CD4-positive, alpha-beta T cell treated with Interleukin-2 at 100 ng/mL for 4 hours (primary cell): Measurements from ENCODE around the gene MAMDC2.
"Not testable (repeated sequence)": the region's sequence is repeated elsewhere in the genome, so short reads cannot be mapped to it uniquely, and the experiment has no call there.

Source experiments
- DNase-seq: peaks from one replicate; pipeline ENCODE4 v3.0.0-alpha.2; 2020; ENCODE audit warnings: low spot score

The MAMDC2 gene

DNA sequence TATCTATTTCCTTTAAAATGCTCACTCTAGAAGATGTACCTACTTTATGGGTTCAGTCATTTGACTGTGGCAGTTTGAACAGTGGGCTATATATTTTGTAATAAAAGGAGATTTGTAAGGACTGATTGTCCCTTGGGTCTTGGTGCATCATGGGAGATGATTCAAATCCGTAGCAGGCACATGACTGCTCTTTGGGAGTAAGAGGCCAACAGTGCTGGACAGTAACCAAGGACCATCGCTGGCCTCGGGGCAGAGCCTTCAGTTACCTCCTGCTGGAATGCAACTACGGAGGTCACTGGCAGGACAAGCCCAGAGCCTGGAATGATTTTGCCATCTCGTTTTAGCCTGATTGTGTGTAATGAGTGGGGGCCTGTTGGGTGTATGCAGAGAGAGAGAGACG is 7.0 kb upstream of the MAMDC2 start:
- DNase-seq: no peak

DNA sequence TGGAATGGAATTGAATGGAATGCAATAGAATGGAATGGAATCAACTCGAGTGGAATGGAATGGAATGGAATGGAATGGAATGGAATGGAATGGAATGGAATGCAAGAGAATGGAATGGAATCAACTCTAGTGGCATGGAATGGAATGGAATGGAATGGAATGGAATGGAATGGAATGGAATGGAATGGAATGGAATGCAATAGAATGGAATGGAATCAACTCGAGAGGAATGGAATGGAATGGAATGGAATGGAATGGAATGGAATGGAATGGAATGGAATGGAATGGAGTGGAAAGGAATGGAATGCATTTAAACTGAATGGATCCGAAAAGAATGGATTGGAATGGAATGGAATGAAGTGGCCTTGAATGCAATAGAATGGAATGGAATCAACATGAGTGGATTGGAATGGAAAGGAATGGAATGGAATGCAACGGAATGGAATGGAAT is 5.5 kb upstream of the MAMDC2 start:
- not testable (repeated sequence) for DNase-seq

GRCh38 chr9:70040376-70040903 is 3.2 kb upstream of the MAMDC2 start:
- no peak for DNase-seq

DNA sequence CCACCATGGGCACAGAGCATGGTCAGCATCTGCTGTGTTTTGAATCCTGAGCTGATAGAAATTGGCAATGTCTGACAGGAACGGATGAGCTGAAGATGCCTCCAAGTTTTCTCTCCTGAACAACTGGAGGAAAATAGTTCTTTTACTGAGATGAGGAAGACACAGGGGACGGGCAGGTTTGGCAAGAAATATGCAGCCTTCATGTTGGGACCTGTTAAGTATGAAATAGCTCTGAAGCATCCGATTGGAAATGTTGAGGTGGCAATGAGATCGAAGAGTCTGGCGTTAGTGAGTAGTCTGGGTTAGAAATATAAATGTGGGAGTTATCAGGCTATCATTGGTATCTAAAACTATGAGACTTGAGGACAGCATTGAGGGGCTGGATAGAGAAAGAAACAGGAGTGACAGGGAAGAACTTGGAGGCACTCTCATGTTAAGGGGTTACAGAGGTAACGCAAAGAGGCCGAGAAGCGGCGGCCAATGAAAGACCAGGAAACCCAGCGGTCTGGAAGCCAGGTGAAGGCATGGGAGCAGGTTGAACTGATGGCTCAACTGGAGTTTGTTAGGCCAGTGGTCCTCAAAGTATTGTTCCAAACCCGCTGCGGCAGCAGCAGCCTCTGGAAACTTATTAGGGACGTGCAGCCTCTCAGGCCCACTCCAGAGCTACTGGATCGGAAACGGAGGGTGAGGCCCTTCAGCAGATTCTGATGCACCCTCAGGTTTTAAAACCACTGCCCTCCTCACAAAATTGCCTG is 1.0 kb upstream of the MAMDC2 start:
- DNase-seq: no peak

DNA sequence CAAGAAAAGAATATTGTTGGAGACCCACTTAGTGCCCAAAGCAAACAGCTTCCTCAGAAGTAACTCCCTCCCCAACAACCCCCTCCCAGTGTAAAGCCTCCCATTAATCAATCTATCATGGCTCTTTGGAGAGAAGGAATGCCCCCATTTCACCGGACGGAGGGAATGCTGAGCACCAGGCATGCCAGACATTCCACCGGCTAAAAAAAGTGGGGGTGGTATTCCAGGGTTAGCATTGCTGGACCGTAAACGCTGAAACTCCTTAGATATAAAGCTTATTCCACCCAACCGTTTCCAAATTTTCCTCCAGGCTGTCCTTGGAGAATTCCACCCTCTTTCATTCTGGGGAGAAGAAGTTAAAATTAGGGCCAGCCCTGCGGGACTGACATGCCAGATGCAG is 363 bp upstream of the MAMDC2 start:
- no peak for DNase-seq

DNA sequence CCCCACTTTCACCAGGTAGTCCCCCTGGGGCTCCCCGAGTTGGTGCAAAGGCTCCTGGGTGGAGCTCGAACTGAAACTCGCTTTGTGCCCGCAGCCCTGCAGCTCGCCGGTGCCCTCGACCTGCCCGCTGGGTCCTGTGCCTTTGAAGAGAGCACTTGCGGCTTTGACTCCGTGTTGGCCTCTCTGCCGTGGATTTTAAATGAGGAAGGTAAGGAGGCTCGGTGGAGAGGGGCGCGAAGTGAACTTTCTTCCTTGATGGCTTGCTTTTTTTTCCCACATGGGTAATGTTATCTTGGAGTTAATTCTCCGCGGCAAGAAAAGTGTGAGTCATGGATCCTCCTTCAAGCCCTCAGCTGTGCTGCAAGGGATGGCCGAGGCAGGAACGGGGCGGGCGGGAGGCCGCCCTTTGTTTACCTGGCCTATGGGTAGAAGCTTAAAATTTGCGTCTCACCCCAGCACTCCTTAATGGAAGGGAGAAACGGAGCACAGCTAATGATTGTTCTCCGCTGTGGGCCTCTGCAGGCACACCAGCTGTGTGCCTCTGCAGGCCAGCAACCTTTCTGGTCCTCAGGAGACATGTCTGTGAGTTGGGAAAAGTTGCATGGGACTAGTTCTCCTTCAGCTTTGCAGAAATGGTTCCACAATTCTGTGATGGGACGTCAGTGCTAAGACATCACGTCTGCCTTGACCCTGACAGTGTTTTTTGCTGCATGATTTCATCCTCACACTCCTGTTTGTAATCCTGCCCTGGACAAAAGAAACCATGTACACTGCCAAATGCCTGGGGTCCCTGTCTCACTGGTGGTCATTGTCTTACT is 1.1 kb downstream of the MAMDC2 start:
- no peak for DNase-seq

GRCh38 chr9:70045452-70045851 is 1.8 kb downstream of the MAMDC2 start:
- DNase-seq: no peak

DNA sequence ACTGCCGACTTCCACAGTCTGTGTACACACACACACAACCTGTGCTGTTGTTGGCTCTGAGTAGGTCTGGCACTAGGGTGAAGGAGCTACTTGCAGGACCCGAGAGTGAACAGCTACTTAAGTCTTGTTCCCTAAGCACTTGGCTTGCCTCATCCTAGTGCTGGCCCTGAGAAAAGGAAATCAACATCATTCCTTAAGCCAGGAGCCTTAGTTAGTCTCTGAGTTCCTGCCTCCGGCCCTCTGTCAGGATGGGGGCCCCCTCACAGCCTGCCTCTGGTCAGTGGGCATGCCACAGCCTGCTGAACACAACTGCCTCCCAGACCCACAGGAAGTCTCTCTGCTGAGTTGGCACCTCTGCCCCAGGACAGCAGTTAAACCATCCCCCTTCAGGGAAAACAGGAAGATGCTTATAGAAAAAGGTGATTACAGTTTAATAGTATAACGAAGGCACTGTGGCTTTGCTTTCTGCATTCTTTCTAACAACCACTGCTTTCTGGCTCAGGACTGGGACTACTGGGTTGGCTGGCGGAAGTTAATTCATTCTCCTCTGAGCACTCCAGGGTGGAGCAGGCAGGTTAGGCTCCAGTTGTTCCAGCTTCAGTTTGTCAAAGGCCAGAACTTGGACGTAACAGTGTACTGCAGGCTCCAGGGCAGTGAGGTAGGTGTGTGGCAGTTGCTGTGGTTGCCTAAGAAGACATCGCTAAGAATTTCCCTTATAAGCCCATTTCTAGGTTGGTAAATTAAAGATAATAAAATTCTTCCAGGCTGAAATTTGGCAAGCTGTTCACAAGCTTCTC is 2.8 kb downstream of the MAMDC2 start:
- no peak for DNase-seq

DNA sequence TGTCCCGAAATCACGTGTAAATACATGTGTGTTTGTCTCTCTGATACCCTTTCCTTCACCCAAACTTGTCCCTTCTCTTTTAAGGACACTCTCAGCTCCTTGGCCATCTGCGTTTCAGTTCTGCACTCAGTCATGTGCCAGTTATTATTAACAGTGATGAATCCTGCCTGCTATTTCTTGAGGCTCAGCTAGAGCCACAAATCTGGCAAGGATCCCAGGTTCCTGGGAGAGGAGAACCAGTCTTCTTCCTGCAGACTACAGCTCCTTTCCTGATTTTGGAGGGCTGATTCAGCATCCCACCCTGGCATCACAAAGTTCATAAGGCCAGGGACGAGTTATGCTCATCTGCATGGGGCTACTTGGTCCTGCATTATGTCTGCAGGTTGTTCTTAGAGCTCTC is 5.6 kb downstream of the MAMDC2 start:
- no peak for DNase-seq

DNA sequence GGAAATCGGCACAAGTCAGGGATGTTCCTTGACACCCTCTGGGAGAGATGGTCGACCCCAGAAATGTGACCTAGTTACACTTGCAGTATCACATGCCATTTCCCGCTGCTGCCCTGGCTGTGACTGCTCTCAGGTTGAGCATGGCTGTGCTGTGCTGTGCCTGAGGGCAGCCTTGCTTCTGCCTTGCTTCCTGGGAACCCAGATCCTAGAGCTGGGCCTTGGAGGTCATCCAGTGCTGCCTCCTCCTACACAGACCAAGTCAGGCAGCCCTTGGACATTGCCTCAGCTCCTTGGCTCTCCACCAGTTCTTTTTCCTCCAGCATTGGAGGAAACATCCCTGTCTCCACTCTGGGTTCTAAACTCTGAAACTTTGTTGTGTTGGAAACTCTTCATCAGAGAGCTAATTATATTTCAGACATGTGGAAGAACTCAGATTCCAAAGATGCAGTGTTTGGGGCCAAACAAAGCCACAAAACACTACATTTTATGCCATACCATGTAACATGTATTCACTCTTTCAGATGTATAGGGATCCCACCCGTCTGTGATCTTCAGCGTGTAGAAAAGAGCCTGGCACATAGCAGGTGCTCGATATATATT is 6.1 kb downstream of the MAMDC2 start:
- DNase-seq: no peak

DNA sequence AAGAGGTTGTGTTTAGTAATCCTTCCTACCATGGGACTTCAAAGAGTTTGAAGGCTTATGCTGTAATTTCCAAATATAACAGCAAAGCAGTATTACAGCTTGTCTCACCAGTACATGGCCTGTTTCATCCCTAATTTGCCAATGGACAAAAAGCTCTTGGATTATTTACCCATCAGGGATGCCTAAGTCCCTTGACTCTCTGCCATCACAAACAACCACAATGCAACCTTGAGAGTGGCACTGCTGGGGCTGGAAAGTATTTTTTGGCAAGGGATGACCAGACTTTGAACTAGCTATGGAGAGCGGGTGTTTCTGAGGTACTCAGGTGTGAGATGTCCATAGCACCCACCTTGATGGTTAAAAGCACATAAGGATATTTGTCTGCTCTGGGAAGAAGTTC is 9.1 kb downstream of the MAMDC2 start:
- DNase-seq: no peak

DNA sequence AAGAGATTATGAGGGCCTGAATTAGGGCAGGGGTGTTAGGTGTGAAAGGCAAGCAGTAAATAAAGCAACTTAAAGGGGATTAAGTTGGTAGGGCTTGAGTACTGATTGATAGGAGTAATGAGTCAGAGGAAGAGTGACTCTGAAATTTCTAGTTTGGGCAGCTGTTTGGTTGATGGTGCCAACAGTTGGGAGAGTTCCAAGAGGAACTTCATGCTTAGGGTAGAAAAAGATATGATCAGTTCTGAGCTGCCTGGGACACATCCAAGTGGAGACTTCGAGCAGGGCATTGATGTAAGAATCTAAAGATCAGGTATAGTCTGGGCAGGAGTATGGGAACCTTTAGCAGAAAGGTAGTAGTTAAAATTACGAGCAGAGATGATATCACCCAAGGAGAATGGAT is 10.2 kb downstream of the MAMDC2 start:
- no peak for DNase-seq

DNA sequence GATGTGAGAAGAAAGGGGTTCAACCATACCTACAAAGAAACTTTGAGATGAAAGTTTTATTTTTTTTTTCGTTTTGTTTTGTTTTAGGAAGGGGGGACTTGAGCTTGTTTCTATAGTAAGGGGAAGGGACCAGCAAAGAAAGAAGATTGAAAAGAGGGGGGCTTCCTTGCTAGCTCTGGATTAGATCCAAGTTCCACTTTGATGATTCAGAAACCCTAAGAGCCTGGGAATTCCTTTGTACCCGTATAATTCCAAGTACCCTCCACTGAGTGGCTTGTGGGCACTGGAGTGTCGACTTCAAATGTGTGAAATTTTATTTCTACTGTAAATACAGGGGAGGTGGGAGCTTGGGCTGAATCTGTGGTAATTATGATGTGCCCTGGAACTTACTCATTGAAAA is 10.9 kb downstream of the MAMDC2 start:
- no peak for DNase-seq

DNA sequence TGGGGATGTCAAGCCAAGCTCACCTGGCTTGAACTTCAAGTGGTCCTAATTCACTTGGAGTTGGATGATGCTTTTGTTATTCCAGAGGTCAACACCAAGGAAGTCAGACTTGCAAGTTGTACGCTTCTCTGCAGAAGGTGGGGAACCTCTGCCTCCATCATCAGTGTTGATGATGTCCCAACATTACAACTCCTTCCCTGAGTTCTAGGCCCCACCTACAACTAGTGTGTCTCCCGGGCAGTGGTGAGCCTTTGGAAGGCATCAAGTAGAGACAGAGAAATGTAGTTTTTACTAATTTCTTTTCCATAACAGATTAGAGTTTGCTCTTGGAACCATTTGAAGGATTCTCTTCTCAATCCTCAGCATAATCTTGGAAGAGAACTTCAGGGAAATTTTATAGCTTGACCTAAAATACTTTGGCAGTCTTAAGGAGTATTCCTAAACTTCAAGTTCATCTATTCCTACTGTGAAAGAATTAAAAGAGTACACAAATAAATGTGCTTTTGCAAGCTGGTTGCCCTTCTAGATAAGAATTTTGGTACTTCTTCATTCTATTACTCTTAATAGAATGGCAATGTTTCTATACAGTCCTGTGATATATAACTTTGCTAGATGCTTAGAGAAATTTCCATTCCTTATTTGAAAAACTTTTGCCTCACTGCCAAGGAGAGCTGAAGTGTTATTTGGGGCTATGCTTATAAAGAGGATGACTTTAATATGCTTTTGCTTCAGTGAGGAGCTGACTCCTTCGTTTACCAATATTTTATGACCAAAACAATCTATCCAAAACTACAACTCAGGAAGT is 12.0 kb downstream of the MAMDC2 start:
- DNase-seq: no peak

GRCh38 chr9:70056211-70056944 is 12.7 kb downstream of the MAMDC2 start:
- no peak for DNase-seq

- no peak for DNase-seq
Measured at GRCh38 chr9:70058569-70059116, 15.0 kb downstream of the MAMDC2 start.

GRCh38 chr9:70060148-70060882 is 16.7 kb downstream of the MAMDC2 start:
- no peak for DNase-seq

GRCh38 chr9:70060883-70061507 is 17.3 kb downstream of the MAMDC2 start:
- DNase-seq: no peak

GRCh38 chr9:70061776-70062175 is 18.1 kb downstream of the MAMDC2 start:
- no peak for DNase-seq
